SK-N-MC (cell line): Measurements from ENCODE around the gene ASTN2.

Experiments
- EZH2 ChIP-seq: fragments of 200-600 bp; sonication (generic); IDR thresholded peaks from one replicate; pipeline ENCODE4 v1.6.1; 2017; ENCODE audit warnings: antibody characterized with exemption
- POLR2AphosphoS5 ChIP-seq: IDR thresholded peaks from 2 replicates; pipeline ENCODE4 v1.6.1; 2012; ENCODE audit warnings: mild to moderate bottlenecking, low read depth, low read length, borderline replicate concordance

GRCh38 chr9:116516456-116516855, 898.4 kb downstream of the ASTN2 start:
- TF ChIP-seq POLR2AphosphoS5 (no peak), EZH2 (no peak)
